T-helper 1 cell treated with Interleukin-12 subunit alpha and Interleukin-12 subunit beta and Interleukin-4 antibody, amounts not matched to agents 30 μg/mL and 1 μg/mL, for 36 hours (primary cell): ENCODE data around the gene SOAT1.
"Not testable (repeated sequence)": the region's sequence is repeated elsewhere in the genome, so short reads cannot be mapped to it uniquely, and the experiment has no call there.

Experiments used
- H3K27ac Mint-ChIP-seq: one replicate; pipeline ENCODE4 v1.8.0; 2021; ENCODE audit warnings: mild to moderate bottlenecking, mixed read lengths
- H3K27me3 Mint-ChIP-seq: one replicate; pipeline ENCODE4 v1.8.0; 2021; ENCODE audit warnings: low read depth, mixed read lengths
- H3K36me3 Mint-ChIP-seq: one replicate; pipeline ENCODE4 v1.8.0; 2021; ENCODE audit warnings: low read depth, mixed read lengths
- H3K4me1 Mint-ChIP-seq: one replicate; pipeline ENCODE4 v1.8.0; 2021; ENCODE audit warnings: low read depth, mixed read lengths
- H3K4me3 Mint-ChIP-seq: one replicate; pipeline ENCODE4 v1.8.0; 2021; ENCODE audit warnings: mild to moderate bottlenecking, moderate library complexity, mixed read lengths
- H3K9me3 Mint-ChIP-seq: one replicate; pipeline ENCODE4 v1.8.0; 2021; ENCODE audit warnings: mixed read lengths

Gene SOAT1

DNA sequence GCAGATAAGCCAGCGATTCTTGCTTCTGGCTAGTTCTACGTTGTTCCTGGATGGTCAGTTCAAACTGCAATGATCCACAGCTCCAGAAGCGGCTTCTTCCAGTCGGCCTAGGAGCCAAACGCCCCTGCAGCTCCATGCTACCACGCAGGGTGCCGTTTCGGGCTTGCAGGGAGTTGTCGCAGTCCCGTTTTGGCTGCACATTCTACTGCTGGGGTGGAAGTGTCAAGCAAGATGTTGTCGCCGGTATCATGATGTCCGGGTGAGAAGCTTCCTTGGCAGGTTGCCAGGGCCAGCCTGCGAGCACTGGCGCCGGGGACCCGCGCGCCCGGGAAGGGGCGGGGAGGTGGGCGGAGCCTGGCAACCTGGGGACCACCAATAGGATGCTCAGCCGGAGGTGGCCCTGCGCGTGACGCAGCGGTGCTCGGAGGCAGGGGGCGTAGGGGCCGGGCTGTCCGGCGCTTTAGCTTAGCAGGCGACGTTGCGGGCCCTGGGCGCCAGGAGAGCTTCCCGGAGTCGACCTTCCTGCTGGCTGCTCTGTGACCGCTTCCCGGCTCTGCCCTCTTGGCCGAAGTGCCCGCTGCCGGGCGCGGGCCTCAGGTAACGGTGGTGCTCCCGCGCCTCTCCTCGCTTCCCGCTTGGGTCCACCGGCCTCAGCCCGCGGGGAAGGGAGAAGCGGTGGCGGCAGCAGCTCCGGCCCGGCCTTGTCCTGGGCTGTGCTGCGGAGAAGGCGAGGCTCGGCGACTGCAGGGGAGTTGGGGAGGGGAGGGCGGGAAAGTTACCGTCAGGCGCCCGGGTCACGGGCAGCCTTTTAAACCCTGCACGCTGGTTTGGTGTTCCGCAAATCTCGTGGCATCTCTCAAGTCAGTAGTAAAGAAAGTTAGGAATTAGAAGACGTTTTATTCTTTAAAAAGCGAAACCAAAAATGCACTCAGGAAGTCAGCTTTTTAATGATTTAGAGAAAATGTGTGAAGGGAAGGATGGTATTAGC, at the start of gene SOAT1:
Gene SOAT1 (plus strand): TSS at position 458 of the 988 bp plus-strand sequence. CDS start 8,888 bp downstream, outside the sequence.
- Mint-ChIP-seq H3K27me3 (no peaks in the 10 kb centered on the region), H3K36me3 (peaks cover 6% of the 10 kb centered on the region), H3K9me3 (no peaks in the 10 kb centered on the region), H3K27ac (peak within 1 kb of the TSS; percentile 95), H3K4me1 (peaks cover 26% of the 10 kb centered on the region), H3K4me3 (peak within 1 kb of the TSS; percentile 98)

GRCh38 chr1:179245426-179245825, 48.2 kb upstream of the SOAT1 start:
- not testable (repeated sequence) for H3K4me3 Mint-ChIP-seq, H3K9me3 Mint-ChIP-seq, H3K4me1 Mint-ChIP-seq, H3K27me3 Mint-ChIP-seq, H3K36me3 Mint-ChIP-seq, H3K27ac Mint-ChIP-seq

- H3K9me3 Mint-ChIP-seq: no peaks in the 10 kb centered on the region
- no peaks in the 10 kb centered on the region for H3K36me3 Mint-ChIP-seq
- no peaks in the 10 kb centered on the region for H3K4me1 Mint-ChIP-seq
- no peak overlapping the region for H3K4me3 Mint-ChIP-seq
- H3K27ac Mint-ChIP-seq: no peak overlapping the region
- H3K27me3 Mint-ChIP-seq: no peaks in the 10 kb centered on the region
Measured at GRCh38 chr1:179247923-179248322, 45.7 kb upstream of the SOAT1 start.

DNA sequence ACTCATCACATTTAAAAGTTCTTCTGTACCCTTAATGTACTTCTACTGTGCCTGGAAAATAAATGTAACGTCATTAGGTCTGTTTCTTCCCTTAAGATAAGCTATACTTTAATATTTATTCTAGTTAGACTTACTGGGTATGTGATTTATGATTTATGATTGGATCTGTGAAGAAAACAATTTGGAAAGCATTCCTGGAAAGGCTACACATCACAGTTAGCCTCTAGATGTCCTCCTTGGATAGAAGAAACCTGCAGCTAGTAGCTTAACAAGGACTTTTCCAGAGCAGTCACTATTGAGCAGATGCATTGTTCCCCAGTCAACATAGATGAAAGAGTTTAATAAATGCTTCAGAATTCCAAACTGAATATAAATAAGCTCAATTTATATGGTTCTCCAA, 41.9 kb upstream of the SOAT1 start:
- Mint-ChIP-seq H3K4me3 (no peak overlapping the region), H3K9me3 (no peaks in the 10 kb centered on the region), H3K27me3 (no peaks in the 10 kb centered on the region), H3K36me3 (no peaks in the 10 kb centered on the region), H3K27ac (no peak overlapping the region), H3K4me1 (no peaks in the 10 kb centered on the region)

- Mint-ChIP-seq H3K27me3 (no peaks in the 10 kb centered on the region), H3K27ac (no peak overlapping the region), H3K36me3 (no peaks in the 10 kb centered on the region), H3K4me3 (no peak overlapping the region), H3K9me3 (no peaks in the 10 kb centered on the region), H3K4me1 (no peaks in the 10 kb centered on the region)
Measured at GRCh38 chr1:179252606-179253005, 41.0 kb upstream of the SOAT1 start.

DNA sequence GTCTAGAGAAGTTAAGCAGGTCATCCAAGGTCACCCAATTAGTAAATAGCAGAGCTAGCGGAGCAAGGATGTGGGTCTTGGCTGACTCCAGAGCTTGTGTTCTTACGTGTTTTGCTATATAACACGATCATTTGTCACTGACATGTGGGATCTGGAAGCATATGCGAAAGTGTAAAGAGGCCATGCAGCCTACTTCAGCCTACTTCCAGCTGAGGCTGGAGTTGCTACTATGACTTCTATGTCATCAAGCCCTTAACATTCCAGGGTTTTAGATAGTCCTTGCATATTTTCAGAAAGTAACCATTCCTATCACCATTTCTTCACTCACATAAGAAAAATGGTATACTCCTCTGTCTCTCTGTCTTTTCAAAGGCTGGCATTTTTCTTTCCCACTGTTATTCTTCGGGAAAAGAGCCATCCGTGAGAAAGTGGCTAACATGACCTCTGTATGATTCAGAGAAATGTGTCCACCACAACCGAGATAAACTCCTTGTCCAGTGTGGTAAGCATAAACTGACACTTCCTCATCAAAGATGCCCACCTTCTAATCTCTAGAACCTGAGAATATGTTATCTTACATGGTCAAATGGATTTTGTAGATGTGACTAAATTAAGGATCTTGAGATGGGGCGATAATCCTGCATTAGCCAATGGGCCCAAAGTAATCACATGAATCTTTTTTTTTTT, 40.2 kb upstream of the SOAT1 start:
- Mint-ChIP-seq H3K9me3 (no peaks in the 10 kb centered on the region), H3K4me3 (no peak overlapping the region), H3K4me1 (no peaks in the 10 kb centered on the region), H3K27ac (no peak overlapping the region), H3K36me3 (no peaks in the 10 kb centered on the region), H3K27me3 (no peaks in the 10 kb centered on the region)

DNA sequence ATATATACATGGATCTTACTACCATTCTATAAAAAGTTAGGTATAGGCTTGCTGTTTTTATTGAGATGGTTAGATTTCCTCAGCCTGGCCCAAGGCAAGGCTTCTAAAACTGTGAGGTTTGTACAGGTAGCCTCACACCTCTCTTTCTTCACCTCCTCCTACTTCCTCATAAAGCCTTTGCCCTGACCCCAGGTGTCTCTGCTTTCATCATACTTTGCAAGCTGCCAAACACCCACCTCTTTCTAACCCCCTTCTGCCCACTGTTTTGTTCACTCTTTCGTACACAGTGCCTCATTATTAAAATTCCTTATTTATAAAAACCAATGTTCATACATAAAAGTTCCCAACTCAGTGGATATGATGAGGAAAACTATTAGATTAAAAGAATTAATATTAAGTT, 31.4 kb upstream of the SOAT1 start:
- H3K36me3 Mint-ChIP-seq: no peaks in the 10 kb centered on the region
- no peak overlapping the region for H3K27ac Mint-ChIP-seq
- no peaks in the 10 kb centered on the region for H3K4me1 Mint-ChIP-seq
- peaks cover 10% of the 10 kb centered on the region for H3K27me3 Mint-ChIP-seq
- H3K4me3 Mint-ChIP-seq: no peak overlapping the region
- no peaks in the 10 kb centered on the region for H3K9me3 Mint-ChIP-seq

- no peaks in the 10 kb centered on the region for H3K36me3 Mint-ChIP-seq
- peaks cover 10% of the 10 kb centered on the region for H3K27me3 Mint-ChIP-seq
- no peak overlapping the region for H3K4me3 Mint-ChIP-seq
- no peak overlapping the region for H3K27ac Mint-ChIP-seq
- H3K9me3 Mint-ChIP-seq: no peaks in the 10 kb centered on the region
- no peaks in the 10 kb centered on the region for H3K4me1 Mint-ChIP-seq
Measured at GRCh38 chr1:179263121-179263520, 30.5 kb upstream of the SOAT1 start.

DNA sequence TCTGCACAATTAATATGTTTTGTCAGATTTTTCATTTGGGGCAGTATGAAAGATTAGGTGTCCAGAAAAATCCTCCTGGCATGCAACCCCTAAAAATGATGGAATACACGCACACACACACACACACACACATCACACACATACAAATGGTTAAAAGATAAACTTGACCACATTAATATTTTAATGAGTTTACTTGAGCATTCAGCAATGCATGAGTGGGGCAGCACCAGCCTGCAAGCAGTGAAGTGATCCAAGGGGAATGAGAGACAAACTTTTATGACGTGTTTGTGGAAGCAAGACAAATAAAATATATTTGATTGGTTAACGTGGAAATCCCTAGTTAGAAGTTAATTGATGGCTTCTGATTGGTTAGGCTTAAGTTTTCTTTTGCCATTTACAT, 29.1 kb upstream of the SOAT1 start:
- H3K9me3 Mint-ChIP-seq: no peaks in the 10 kb centered on the region
- peaks cover 10% of the 10 kb centered on the region for H3K27me3 Mint-ChIP-seq
- H3K27ac Mint-ChIP-seq: no peak overlapping the region
- H3K36me3 Mint-ChIP-seq: no peaks in the 10 kb centered on the region
- no peaks in the 10 kb centered on the region for H3K4me1 Mint-ChIP-seq
- H3K4me3 Mint-ChIP-seq: no peak overlapping the region

DNA sequence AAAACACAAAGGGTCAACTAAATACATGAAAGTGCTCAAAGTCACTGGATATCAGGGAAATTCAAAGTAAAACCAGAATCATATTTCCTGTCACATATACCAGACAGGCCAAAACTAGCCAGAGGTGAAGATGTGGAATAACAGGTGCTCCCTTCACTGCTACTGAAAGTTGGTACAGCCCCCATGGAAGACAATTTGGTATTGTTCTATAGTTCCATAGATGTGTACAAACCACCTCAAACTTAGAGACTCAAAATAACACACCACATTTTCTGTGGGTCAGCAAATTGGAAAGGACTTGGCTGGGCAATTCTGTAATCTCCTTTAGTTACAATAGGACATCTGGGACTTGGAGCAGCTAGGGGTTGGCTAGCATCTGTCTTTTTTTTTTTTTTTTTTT, 24.5 kb upstream of the SOAT1 start:
- Mint-ChIP-seq H3K27ac (no peak overlapping the region), H3K36me3 (no peaks in the 10 kb centered on the region), H3K4me3 (no peak overlapping the region), H3K9me3 (no peaks in the 10 kb centered on the region), H3K27me3 (peaks cover 6% of the 10 kb centered on the region), H3K4me1 (no peaks in the 10 kb centered on the region)

GRCh38 chr1:179274424-179274823, 19.2 kb upstream of the SOAT1 start:
- not testable (repeated sequence) for H3K9me3 Mint-ChIP-seq, H3K4me1 Mint-ChIP-seq, H3K36me3 Mint-ChIP-seq, H3K4me3 Mint-ChIP-seq, H3K27ac Mint-ChIP-seq, H3K27me3 Mint-ChIP-seq

GRCh38 chr1:179278920-179279319, 14.7 kb upstream of the SOAT1 start:
- H3K27me3 Mint-ChIP-seq: no peaks in the 10 kb centered on the region
- H3K4me1 Mint-ChIP-seq: no peaks in the 10 kb centered on the region
- no peak overlapping the region for H3K27ac Mint-ChIP-seq
- peaks cover 8% of the 10 kb centered on the region for H3K9me3 Mint-ChIP-seq
- H3K36me3 Mint-ChIP-seq: no peaks in the 10 kb centered on the region
- H3K4me3 Mint-ChIP-seq: no peak overlapping the region

GRCh38 chr1:179283992-179284391, 9.6 kb upstream of the SOAT1 start:
- no peak overlapping the region for H3K4me3 Mint-ChIP-seq
- no peaks in the 10 kb centered on the region for H3K36me3 Mint-ChIP-seq
- H3K9me3 Mint-ChIP-seq: peaks cover 6% of the 10 kb centered on the region
- no peaks in the 10 kb centered on the region for H3K27me3 Mint-ChIP-seq
- no peaks in the 10 kb centered on the region for H3K4me1 Mint-ChIP-seq
- H3K27ac Mint-ChIP-seq: no peak overlapping the region

DNA sequence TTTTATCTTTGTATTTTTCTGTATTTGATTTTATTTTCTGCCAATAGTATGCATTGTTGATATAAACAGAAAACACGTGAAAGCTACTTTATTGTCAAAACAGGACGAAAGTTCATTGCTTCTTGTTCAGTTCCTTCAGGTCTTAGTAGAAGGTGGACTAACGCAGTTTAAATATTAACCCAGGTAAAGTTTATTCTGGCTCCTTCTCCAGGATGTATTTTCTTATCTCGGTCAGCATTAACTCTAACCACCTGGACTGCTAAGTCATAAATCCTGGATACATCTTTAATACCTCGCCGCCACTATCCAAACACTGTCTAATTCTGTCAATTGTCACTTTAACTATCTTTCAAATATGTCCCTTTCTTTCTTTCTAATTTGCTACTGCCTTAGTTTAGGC, 5.7 kb upstream of the SOAT1 start:
- no peak overlapping the region for H3K27ac Mint-ChIP-seq
- H3K36me3 Mint-ChIP-seq: no peaks in the 10 kb centered on the region
- no peaks in the 10 kb centered on the region for H3K9me3 Mint-ChIP-seq
- no peak overlapping the region for H3K4me3 Mint-ChIP-seq
- no peaks in the 10 kb centered on the region for H3K27me3 Mint-ChIP-seq
- no peaks in the 10 kb centered on the region for H3K4me1 Mint-ChIP-seq

DNA sequence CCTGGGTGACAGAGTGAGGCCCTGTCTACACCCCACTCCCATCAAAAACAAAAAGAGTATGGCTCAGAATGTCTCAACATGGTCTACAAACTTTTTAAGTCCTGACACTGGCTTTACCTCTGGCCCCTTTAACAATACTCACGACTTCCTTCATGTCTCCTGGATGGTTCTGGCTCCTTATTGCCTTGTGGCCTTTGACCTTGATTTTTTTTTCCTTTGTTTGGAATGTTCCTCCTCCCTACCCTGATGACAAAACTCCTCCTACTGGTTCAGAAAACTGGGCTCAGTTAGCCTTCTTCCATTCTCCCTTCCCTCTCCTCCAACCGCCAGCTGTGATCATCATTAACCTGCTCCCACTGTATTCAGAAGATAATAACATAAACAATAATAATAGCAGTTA, 4.6 kb upstream of the SOAT1 start:
- no peaks in the 10 kb centered on the region for H3K27me3 Mint-ChIP-seq
- no peaks in the 10 kb centered on the region for H3K9me3 Mint-ChIP-seq
- H3K36me3 Mint-ChIP-seq: no peaks in the 10 kb centered on the region
- H3K4me1 Mint-ChIP-seq: peaks cover 3% of the 10 kb centered on the region
- H3K27ac Mint-ChIP-seq: no peak overlapping the region
- H3K4me3 Mint-ChIP-seq: no peak overlapping the region
